Stromal cell of bone marrow (primary cell): ENCODE data around the gene GPC6.
"Not testable (repeated sequence)": the region's sequence is repeated elsewhere in the genome, so short reads cannot be mapped to it uniquely, and the experiment has no call there.

Experiments
- DNase-seq: peaks from one replicate; pipeline ENCODE4 v3.0.0-alpha.2; 2012; ENCODE audit warnings: low read depth

Gene GPC6

GRCh38 chr13:93318534-93319254 lies 92.1 kb downstream of the GPC6 start:
- no peak for DNase-seq

DNA sequence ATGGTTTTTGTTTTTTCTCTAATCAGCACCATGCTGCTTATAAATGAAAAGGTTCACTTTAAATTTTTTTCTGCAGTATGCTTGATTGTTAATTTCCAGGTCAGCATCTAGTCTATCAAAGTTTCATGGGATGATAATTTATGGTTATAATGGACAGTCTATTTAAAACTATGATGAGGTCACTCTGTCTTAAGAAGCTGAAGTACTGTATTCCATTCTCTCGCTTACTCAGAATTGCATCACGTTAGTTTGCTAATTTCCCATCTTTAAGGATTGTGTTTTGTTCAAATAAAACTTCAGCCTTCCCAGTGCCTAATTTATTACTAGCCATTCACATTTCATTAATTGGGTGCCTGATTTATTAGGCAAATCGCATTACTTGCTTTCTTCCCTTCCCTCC lies 94.3 kb downstream of the GPC6 start:
- DNase-seq, result peak; percentile 8

GRCh38 chr13:93323880-93324279 lies 97.3 kb downstream of the GPC6 start:
- DNase-seq, result not testable (repeated sequence)

GRCh38 chr13:93325303-93326233 lies 99.0 kb downstream of the GPC6 start:
- DNase-seq, result no peak

DNA sequence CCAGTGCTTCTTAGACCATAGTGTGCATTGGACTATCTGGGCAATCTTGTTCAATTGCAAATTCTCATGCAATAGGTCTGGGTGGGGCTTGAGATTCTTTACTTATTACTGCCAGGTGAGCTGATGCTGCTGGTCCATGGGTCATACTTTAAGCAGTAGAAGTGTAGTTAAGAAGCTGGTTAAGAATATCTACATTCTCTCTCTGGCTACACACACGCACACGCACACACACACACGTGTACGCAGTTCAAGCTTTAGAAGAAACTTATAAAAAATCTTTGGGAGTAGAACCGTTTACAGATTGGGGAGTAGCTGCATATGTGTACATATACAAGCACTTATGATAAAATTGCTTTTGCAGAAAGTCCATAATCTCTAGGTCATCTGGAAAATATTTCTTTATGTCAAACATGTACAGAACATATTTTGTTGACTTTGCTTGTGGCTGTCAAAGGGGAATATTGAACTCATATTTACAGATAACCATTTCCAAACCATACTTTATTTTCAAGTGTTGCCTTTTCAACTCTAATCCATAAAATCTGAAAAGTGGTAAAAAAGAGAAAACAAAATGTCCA lies 99.7 kb downstream of the GPC6 start:
- DNase-seq, result no peak

GRCh38 chr13:93328943-93329342 lies 102.3 kb downstream of the GPC6 start:
- no peak for DNase-seq

- no peak for DNase-seq
Observed at GRCh38 chr13:93336728-93337127, 110.1 kb downstream of the GPC6 start.

- DNase-seq, result no peak
Observed at GRCh38 chr13:93338030-93338429, 111.4 kb downstream of the GPC6 start.

- no peak for DNase-seq
Observed at GRCh38 chr13:93338906-93339305, 112.3 kb downstream of the GPC6 start.

DNA sequence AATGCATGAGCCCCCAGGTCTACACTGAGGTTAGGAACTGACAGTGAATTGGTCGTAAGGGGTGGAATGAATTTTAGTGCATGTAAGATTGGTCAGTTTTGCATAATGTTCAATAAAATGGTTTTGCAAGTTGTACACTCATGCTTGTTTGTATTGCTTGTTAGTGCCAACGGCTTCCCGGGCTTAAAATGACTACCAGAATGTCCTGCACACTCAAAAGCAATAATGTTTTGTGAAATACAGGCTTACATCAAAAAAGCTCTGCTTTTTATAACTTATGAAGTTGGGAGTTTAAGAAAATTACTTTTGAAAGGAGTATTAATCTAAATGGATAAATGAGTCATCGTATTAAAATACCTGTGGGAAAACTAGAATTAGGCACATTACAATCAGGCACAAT lies 112.9 kb downstream of the GPC6 start:
- DNase-seq, result no peak

GRCh38 chr13:93341517-93341916 lies 114.9 kb downstream of the GPC6 start:
- DNase-seq, result no peak

DNA sequence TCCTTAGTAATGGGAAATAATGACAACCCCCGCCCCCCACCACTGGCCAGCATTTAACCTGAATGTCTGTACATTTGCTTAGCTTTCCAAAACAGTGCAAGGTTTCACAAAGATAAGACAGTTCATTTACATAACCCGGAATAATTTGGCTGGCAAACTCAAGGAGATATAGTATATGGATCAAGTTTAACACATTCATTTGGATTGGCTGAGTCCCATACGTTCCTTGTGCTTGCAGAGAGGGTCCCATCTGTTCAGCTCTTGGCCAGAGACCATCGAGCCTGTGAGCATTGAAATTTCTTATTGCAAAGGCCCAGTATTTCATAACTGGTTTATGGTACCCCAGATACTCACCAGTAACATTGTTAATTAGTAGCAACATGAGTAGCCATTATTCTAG lies 116.5 kb downstream of the GPC6 start:
- DNase-seq, result no peak

DNA sequence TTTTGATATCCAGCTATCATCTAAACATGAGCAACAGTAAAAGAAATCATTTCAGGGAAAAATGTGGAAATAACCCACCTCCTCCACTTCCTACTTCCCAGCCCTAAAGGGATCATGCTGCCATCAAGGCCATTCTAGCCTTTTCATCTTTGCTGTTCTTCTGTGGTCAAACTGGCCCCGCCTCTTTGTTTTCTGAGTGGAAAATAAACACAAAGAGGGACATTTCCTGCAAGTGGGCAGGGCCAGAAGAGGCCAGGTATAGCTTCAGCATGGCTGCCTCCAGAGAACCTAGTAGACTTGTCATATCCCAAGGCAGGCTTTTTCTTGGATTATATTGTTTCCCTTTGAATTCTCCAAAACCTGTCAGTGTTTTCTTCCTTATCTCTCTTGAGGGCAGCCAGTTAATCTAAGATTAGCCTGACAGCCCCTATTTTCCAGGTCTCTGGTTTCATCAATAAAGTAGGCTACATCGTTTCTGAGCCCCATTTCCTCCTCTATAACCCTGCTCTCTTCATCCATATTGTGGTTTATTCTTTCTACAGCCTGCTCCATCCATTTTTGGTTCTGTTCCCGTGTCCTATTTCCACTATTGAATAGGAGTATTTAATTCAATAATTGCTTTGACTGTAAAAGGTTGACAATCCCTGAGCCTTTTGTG lies 117.6 kb downstream of the GPC6 start:
- DNase-seq, result no peak

- DNase-seq, result no peak
Observed at GRCh38 chr13:93345024-93345423, 118.4 kb downstream of the GPC6 start.

- no peak for DNase-seq
Observed at GRCh38 chr13:93345770-93346169, 119.2 kb downstream of the GPC6 start.

GRCh38 chr13:93352616-93353015 lies 126.0 kb downstream of the GPC6 start:
- no peak for DNase-seq

- no peak for DNase-seq
Observed at GRCh38 chr13:93355094-93355493, 128.5 kb downstream of the GPC6 start.

DNA sequence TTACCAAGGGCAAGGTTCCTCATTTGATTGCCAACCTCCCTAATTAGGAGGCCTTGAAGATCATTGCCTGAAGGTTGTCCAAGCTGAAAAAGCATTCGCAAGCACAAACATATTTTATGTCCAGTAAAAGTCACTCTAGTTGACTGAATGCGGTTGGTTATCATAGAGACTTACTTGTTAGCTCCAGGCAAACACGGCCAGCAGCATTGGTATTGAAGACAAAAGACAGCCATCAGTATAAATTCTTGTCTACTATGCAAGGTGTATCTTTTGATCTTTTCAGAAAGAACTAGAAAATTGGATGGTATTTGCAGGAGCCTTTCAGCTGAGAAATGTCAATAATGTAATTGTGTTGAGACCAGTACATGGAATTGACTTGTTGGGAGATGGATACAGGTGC lies 129.9 kb downstream of the GPC6 start:
- no peak for DNase-seq

DNA sequence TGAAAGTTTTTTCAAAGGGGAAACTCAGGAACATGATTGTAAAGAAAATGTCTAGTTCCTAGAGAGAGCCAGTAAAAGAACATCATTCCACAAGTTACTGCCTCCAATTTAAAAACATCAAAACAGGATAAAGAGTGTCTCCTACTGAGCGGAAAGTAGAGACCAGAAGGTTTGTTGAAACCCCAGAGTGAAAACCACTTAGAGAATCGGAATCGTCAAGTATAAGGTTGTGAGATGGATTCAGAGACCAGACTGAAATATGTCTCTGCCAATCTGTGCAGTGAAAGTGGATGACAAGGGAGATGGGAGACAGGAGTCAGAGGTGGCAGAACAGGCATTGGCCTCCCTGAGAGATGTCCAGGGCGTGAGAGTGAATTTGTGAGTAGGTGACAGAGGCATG lies 133.4 kb downstream of the GPC6 start:
- no peak for DNase-seq

- DNase-seq, result no peak
Observed at GRCh38 chr13:93361703-93362102, 135.1 kb downstream of the GPC6 start.

- DNase-seq, result no peak
Observed at GRCh38 chr13:93364166-93364565, 137.6 kb downstream of the GPC6 start.

GRCh38 chr13:93368296-93368695 lies 141.7 kb downstream of the GPC6 start:
- no peak for DNase-seq
